Activated CD4-positive, CD25-positive, alpha-beta regulatory T cell (primary cell): Measurements from ENCODE around the gene TUBGCP6.

Source experiments
- DNase-seq, 4 experiments: peaks; one replicate each; lab custom pipeline; 2025; lab: John Stamatoyannopoulos, UW

TUBGCP6 gene

GRCh38 chr22:50244420-50245213 is at the start of gene TUBGCP6:
Gene TUBGCP6, minus strand, starts transcription at chr22:50245023. Its CDS starts 564 bp downstream, at chr22:50244459.
- peak; percentile 86 to 90 (median 87) for DNase-seq

GRCh38 chr22:50294319-50294656 is 49.5 kb upstream of the TUBGCP6 start:
- DNase-seq, result no peak

GRCh38 chr22:50293441-50294318 is 48.9 kb upstream of the TUBGCP6 start:
- DNase-seq, result no peak

GRCh38 chr22:50292643-50293440 is 48.0 kb upstream of the TUBGCP6 start:
- no peak for DNase-seq

DNA sequence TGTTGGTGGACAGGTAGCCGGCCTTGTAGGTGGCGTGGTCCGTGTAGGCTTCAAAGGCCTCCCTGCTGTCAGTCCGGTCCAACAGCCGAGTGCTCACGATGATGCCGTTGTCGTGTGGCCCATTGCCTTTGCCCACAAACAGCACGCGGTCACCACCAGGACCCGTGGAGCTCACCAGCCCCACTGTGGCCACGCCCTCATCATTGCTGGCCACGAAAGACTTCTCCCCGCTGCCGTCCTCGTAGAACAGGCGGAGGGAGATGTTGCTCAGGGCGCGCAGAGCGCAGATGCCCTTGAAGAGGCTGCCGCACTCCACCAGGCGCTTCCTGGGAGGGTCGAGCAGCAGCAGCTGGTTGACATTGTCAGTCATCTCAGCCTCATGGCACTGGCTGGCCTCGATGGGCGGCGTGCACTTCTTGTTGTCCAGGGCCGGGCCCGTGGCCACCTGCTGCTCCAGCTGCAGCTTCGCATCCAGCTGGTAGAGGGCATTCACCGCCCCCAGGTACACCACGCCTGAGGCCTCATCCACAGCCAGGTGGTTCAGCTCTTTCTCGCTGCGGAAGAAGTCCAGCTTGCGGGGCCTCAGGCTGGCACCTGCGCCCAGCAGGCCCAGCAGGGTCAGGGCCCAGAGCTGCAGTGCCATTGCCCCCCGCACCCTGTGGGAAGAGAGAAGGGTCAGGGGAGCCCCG is 45.3 kb upstream of the TUBGCP6 start:
- no peak for DNase-seq

DNA sequence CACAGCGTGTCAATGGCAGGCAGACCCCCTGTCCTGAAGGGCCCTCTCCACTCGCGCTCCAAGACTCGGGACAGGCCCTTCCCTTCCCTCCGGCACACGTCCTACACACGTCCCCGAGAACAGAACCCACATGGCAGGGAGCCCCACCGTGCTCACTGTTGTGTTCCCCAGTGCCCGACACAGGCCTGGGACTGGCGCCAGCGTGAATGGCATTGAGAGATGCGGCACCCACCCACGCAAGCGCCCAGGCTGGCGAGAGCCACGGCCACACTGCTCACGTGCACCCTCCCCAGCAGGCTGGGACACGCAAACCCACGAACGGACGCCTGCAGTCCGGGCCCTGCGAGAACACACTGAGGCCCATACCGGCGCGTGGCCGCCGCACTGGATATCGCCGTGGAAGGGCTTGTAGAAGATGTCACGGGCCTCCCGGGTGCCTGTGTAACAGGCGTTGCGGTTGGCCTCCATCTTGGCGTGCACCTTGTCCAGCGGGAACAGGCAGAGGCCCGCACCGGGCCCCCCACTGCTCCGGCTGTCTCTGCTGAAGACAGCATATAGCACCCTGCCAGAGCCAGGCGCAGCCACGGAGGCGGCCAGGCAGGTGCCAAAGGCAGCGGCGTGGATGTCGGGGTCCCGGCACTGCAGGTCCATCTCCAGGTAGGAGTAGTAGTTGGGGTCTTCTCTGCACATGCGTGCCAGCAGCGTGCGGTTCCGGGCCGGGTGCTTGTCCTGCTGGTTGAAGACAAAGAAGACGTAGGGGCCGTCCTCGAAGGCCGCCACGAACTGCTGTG is 44.5 kb upstream of the TUBGCP6 start:
- DNase-seq, result no peak

GRCh38 chr22:50287731-50288130 is 42.9 kb upstream of the TUBGCP6 start:
- no peak for DNase-seq

GRCh38 chr22:50286701-50287318 is 42.0 kb upstream of the TUBGCP6 start:
- no peak for DNase-seq

GRCh38 chr22:50286275-50286674 is 41.5 kb upstream of the TUBGCP6 start:
- no peak for DNase-seq

- no peak for DNase-seq
Measured at GRCh38 chr22:50285568-50286229, 40.9 kb upstream of the TUBGCP6 start.

GRCh38 chr22:50284479-50284878 is 39.7 kb upstream of the TUBGCP6 start:
- DNase-seq, result no peak

GRCh38 chr22:50283821-50284220 is 39.0 kb upstream of the TUBGCP6 start:
- DNase-seq, result no peak

- no peak for DNase-seq
Measured at GRCh38 chr22:50282361-50283155, 37.7 kb upstream of the TUBGCP6 start.

DNA sequence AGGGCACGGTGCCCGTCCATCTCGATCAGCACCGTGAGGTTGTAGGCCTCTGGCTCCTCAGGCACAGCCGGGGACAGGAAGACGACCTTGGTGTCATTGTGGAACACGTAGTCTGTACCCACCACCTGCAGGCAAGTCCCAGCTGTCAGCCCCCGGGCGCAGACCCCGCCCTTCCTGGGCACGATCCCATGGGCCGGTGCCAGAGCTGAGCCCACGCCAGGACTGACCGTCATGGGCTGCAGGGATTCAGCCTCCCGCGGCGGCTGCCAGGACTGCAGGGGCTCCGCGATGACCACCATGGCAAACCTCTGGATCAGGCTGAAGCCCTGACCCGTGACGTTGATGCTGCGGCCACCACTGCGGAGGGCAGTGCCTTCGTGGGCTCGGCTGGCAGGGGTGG is 37.1 kb upstream of the TUBGCP6 start:
- no peak for DNase-seq

DNA sequence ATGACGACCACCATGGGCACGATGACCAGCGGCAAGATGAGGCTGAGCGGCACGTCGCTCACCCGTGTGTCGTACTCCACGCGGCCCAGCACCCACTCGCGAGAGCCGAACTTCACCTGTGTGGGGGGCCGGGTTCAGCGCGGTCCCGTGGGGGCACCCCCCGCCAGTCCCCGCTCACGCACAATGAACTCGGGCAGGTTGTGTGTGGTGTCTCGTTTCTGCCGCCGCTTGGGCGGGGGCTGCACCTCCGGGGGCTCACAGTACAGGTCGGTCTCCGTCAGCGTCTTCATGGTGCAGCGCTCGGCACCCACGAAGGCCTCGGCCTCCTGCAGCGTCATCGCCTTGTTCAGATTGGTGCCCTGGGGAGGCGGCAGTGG is 36.5 kb upstream of the TUBGCP6 start:
- DNase-seq, result no peak

DNA sequence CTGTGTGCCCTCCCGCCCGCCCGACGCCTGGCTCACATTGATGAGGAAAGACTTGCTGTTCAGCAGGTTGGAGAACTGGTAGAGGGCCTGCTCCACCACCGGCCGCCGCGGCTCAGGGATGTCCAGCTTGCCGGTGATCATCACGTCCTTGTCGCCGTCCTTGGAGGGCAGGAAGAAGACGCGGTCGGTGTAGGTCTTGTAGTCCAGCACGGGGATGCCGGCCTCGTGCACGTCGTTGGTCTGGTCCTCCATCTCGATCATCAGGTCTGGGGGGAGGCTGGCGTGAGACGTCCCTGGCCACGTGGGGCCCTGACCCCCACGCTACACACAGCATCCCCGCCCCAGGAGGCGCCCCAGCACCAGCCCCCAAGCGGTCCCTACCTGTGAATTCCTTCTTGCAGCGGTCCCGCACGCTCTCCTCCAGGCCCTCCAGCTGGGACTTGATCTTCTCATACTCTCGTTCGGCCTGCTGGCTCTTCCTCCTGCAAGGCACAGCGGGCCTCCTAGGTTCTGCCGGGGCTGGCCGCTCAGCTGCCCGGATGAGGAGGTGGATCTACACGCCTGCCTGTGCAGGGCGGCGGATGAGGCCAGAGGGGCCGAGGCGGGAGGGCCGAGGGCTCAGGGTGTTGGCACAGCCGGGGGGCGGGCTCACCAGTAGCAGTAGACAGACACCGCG is 36.0 kb upstream of the TUBGCP6 start:
- no peak for DNase-seq

- DNase-seq, result no peak
Measured at GRCh38 chr22:50280022-50280707, 35.3 kb upstream of the TUBGCP6 start.
